OCI-LY1 (cell line): ENCODE measurements around the gene GAS6.

ENCODE experiments used
- EZH2 ChIP-seq: fragments of 200-600 bp; sonication (generic), shearing (Covaris generic); IDR thresholded peaks from 2 replicates; pipeline ENCODE4 v1.8.0; 2017; ENCODE audit warnings: borderline replicate concordance, mixed run types, mild to moderate bottlenecking, antibody characterized with exemption, low read length, moderate library complexity, mixed read lengths
- TF ChIP-seq, protein P1 (sequence below): fragments of 200-600 bp; sonication (generic), shearing (Covaris generic); IDR thresholded peaks from 2 replicates; pipeline ENCODE4 v1.5.1; 2017; ENCODE audit warnings: mild to moderate bottlenecking, antibody characterized with exemption, low read length, moderate library complexity, mixed read lengths

DNA sequence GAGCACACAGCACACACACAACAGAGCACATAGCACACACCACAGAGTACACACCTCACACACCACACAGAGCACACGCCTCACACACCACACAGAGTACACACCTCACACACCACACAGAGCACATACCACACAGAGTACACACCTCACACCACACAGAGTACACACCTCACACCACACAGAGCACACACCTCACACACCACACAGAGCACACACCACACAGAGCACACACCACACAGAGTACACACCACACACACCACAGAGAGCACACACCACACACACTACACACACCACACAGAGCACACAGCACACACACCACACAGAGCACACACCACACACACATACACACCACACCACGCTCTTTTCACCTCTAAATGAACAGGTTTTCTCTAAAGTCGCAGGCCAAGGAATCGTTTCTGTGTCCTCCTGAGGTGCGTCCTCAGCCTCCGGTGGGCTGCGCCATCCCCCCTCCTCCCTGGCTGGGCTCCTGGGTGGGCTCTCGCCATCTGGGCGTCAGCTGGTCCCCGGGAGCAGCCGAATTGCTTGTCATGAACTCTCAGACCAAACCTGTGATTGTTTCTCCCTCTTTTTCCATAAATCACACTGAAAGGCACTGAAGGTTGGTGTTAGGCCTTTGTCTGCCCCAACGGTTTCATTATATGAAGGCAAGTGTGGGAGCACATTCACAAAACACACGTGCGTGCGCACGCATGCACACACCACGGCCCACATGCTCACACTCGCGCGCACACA is 67.5 kb downstream of the GAS6 start:
- TF ChIP-seq, protein P1, sequence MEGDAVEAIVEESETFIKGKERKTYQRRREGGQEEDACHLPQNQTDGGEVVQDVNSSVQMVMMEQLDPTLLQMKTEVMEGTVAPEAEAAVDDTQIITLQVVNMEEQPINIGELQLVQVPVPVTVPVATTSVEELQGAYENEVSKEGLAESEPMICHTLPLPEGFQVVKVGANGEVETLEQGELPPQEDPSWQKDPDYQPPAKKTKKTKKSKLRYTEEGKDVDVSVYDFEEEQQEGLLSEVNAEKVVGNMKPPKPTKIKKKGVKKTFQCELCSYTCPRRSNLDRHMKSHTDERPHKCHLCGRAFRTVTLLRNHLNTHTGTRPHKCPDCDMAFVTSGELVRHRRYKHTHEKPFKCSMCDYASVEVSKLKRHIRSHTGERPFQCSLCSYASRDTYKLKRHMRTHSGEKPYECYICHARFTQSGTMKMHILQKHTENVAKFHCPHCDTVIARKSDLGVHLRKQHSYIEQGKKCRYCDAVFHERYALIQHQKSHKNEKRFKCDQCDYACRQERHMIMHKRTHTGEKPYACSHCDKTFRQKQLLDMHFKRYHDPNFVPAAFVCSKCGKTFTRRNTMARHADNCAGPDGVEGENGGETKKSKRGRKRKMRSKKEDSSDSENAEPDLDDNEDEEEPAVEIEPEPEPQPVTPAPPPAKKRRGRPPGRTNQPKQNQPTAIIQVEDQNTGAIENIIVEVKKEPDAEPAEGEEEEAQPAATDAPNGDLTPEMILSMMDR = no peak
- TF ChIP-seq EZH2 = no peak
